Stimulated activated CD4-positive, alpha-beta T cell treated with anti-CD3 and anti-CD28 coated beads, TNF-alpha, amount 100 ng/mL, for 1 hour (primary cell): ENCODE results near the gene PTTG1IP.

Source experiments
- DNase-seq, 3 donors: peaks; one replicate each; pipeline ENCODE4 v3.0.0-alpha.2; 2020; ENCODE audit warnings: low read depth in 3 of 3, low spot score in 1 of 3

The PTTG1IP gene

GRCh38 chr21:44803651-44804050 lies 69.8 kb downstream of the PTTG1IP start:
- DNase-seq = no peak

- DNase-seq = no peak
Observed at GRCh38 chr21:44802396-44803153, 70.9 kb downstream of the PTTG1IP start.

GRCh38 chr21:44801468-44802395 lies 71.8 kb downstream of the PTTG1IP start, which contains the start of gene UBE2G2:
TSS of gene UBE2G2 (minus strand) at chr21:44801820. CDS start at chr21:44801748, 72 bp downstream.
- peak; percentile 54 to 86 (median 78) for DNase-seq

GRCh38 chr21:44800971-44801467 lies 72.5 kb downstream of the PTTG1IP start:
- no peak for DNase-seq

- no peak for DNase-seq
Observed at GRCh38 chr21:44800103-44800502, 73.4 kb downstream of the PTTG1IP start.

GRCh38 chr21:44799646-44800045 lies 73.8 kb downstream of the PTTG1IP start:
- DNase-seq = no peak
